ENCODE data around the gene PARVG. TPM values are rescaled to one million over a fixed set of nuclear protein-coding genes. Genes with fewer than 3 reads are reported as not detected.

The PARVG gene
- total RNA-seq, 1 donor from 2014 or later, result 0.27 TPM

DNA sequence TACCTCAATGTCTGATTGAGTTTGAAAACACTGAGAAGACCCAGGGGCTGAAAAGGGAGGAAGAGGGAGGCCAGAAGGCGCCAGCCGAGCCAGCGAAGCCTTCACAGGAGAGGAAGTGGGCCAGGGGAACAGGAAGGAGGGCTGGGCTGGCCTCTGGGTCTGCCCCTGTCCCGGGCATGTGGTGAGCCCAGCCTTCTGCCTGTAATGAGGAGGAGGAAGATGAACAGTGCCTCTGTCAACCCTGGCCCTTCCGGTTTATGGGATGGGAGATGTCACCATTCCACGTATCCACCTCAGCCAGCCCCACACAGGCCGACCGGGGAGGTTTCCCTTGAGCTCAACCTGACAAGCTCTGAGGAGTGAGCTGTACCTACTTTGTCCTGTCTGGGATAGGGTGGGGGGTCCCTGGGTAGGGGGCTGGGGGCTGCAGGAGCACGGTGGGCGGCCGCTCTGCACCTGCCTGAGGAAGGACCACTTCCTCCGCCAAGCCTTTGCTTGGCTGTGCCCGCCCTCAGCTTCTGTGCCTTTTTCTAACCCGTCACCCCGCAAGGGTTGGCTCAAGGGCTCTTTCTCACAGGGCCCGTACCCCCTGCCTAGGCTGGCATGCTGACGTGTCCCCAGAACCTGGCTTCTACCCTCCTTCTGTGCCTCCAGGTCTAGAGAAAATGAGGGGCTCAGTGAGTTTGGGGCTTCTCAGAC lies 2.0 kb downstream of the PARVG start:
- TF ChIP-seq, protein P1, sequence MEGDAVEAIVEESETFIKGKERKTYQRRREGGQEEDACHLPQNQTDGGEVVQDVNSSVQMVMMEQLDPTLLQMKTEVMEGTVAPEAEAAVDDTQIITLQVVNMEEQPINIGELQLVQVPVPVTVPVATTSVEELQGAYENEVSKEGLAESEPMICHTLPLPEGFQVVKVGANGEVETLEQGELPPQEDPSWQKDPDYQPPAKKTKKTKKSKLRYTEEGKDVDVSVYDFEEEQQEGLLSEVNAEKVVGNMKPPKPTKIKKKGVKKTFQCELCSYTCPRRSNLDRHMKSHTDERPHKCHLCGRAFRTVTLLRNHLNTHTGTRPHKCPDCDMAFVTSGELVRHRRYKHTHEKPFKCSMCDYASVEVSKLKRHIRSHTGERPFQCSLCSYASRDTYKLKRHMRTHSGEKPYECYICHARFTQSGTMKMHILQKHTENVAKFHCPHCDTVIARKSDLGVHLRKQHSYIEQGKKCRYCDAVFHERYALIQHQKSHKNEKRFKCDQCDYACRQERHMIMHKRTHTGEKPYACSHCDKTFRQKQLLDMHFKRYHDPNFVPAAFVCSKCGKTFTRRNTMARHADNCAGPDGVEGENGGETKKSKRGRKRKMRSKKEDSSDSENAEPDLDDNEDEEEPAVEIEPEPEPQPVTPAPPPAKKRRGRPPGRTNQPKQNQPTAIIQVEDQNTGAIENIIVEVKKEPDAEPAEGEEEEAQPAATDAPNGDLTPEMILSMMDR (IDR thresholded peaks at IDR 0.05), result no peak
- Mint-ChIP-seq H3K9me3 (ENCODE audit: low read depth) (no peaks in the 10 kb centered on the region), H3K27ac (ENCODE audit: unreplicated experiment) (no peak overlapping the region), H3K4me3 (ENCODE audit: unreplicated experiment) (no peak overlapping the region), H3K36me3 (ENCODE audit: low read depth) (no peaks in the 10 kb centered on the region), H3K4me1 (ENCODE audit: low read depth) (peaks cover 11% of the 10 kb centered on the region), H3K27me3 (ENCODE audit: low read depth) (peaks cover 10% of the 10 kb centered on the region)
- no peak for DNase-seq (ENCODE audit: low spot score)

DNA sequence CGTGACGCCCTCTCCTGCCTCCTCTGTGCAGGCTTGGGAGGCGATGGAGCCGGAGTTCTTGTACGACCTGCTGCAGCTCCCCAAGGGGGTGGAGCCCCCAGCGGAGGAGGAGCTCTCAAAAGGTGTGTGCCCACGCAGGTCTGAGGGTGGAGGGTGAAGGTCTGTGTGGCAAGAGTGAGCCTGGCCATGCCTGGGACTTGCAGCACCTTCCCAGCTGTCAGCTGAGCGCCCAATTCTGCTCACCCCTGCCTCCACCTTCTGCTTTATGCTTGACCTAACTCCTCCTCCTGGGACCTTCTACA lies 2.5 kb downstream of the PARVG start:
- no peak overlapping the region for H3K4me3 Mint-ChIP-seq (ENCODE audit: unreplicated experiment)
- H3K27me3 Mint-ChIP-seq (ENCODE audit: low read depth), result peaks cover 10% of the 10 kb centered on the region
- H3K36me3 Mint-ChIP-seq (ENCODE audit: low read depth), result no peaks in the 10 kb centered on the region

DNA sequence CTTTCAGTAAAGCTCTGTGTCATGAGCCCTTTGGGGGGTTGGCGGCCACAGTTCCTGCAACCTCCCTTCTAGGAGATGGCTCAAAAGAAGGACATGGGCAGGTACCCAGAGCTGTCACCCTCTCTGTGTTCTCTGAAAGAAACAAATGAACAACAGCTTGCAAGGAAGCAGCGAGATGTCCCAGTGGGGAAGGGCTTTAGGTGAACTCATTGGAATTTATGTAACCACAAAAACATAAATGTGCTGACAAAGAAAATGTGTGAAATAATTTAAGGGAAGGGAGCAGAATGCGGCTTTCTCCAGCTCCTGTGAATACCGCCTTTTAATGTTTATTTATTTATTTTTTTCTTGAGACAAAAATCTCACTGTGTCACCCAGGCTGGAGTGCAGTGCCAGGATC lies 3.3 kb downstream of the PARVG start:
- H3K4me3 Mint-ChIP-seq (ENCODE audit: unreplicated experiment), result no peak overlapping the region
- no peak for DNase-seq (ENCODE audit: low spot score)
- H3K4me1 Mint-ChIP-seq (ENCODE audit: low read depth), result peaks cover 7% of the 10 kb centered on the region
- H3K27me3 Mint-ChIP-seq (ENCODE audit: low read depth), result peaks cover 10% of the 10 kb centered on the region
- H3K9me3 Mint-ChIP-seq (ENCODE audit: low read depth), result no peaks in the 10 kb centered on the region
- TF ChIP-seq, protein P1 (IDR thresholded peaks at IDR 0.05), result no peak
- no peak overlapping the region for H3K27ac Mint-ChIP-seq (ENCODE audit: unreplicated experiment)
- no peaks in the 10 kb centered on the region for H3K36me3 Mint-ChIP-seq (ENCODE audit: low read depth)

More for the DNA sequence above, 2.5 kb downstream of the PARVG start:
- Mint-ChIP-seq H3K27ac (ENCODE audit: unreplicated experiment) (no peak overlapping the region), H3K4me1 (ENCODE audit: low read depth) (peaks cover 7% of the 10 kb centered on the region), H3K9me3 (ENCODE audit: low read depth) (no peaks in the 10 kb centered on the region)
- DNase-seq (ENCODE audit: low spot score), result no peak
- TF ChIP-seq, protein P1 (IDR thresholded peaks at IDR 0.05), result no peak

DNA sequence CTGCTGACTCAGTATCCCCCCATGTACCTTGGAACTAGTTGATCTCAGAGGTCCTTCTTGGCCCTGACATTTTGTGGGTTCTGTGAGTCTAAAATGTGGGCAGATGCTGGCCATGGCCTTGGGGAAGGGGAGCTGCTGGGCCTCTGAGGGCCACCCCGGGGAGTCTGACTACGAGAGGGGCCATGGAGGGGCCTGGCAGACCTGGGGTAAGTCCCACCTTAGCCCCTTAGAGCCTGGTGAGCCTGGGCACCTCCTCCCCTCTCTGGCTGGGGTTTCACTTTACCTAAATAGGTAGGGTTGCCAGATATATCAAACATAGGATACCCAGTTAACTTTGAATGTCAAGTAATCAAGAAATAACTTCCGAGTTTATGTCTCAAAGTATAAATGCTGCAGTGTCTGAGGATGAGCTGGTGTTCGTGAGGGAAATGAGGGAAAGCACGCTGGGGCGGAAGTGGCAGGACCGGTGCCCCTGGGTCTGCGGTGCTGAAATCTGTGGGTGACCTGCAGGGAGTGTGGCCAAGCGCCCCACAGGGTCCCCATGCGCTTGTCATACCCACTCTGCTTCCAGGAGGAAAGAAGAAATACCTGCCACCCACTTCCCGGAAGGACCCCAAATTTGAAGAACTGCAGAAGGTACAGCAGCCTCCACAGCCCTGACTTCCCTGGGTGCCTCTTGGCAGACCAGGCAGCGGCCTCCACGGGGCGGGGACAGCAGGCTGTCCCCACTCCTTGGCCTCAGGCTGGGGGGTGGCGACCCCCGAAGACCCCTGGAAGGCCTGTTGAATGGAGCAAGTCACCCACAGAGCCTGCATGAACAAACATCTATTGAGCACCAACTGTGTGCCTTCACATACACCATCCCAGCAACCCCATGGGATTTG lies 4.8 kb downstream of the PARVG start:
- H3K9me3 Mint-ChIP-seq (ENCODE audit: low read depth), result no peaks in the 10 kb centered on the region
- no peaks in the 10 kb centered on the region for H3K36me3 Mint-ChIP-seq (ENCODE audit: low read depth)
- H3K27ac Mint-ChIP-seq (ENCODE audit: unreplicated experiment), result no peak overlapping the region
- H3K4me3 Mint-ChIP-seq (ENCODE audit: unreplicated experiment), result no peak overlapping the region
- no peak for DNase-seq (ENCODE audit: low spot score)
- peaks cover 7% of the 10 kb centered on the region for H3K4me1 Mint-ChIP-seq (ENCODE audit: low read depth)
- TF ChIP-seq, protein P1 (IDR thresholded peaks at IDR 0.05), result no peak
- H3K27me3 Mint-ChIP-seq (ENCODE audit: low read depth), result peaks cover 13% of the 10 kb centered on the region

DNA sequence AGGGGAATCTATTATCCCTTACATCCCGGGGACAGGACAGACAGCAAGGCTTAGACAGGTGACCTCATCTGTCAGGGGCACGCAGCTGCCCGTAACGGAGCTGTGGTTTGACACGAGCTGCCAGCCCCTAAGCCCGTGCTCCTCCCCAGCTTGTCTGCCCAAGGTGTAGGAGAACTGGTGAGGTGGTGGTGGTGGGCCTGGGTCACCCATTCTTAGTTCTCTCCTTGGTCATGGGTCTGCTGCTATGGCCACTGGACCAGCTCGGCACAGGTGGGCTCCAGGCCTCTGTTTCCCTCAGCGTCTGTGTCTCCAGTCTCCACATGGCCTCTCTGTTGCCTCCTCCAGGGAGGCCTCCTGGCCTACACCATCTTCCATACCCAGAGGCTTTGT lies 5.4 kb downstream of the PARVG start:
- no peaks in the 10 kb centered on the region for H3K9me3 Mint-ChIP-seq (ENCODE audit: low read depth)
- no peak for DNase-seq (ENCODE audit: low spot score)
- no peaks in the 10 kb centered on the region for H3K36me3 Mint-ChIP-seq (ENCODE audit: low read depth)
- TF ChIP-seq, protein P1 (IDR thresholded peaks at IDR 0.05), result no peak
- H3K27ac Mint-ChIP-seq (ENCODE audit: unreplicated experiment), result no peak overlapping the region
- H3K4me3 Mint-ChIP-seq (ENCODE audit: unreplicated experiment), result no peak overlapping the region
- peaks cover 4% of the 10 kb centered on the region for H3K4me1 Mint-ChIP-seq (ENCODE audit: low read depth)
- peaks cover 7% of the 10 kb centered on the region for H3K27me3 Mint-ChIP-seq (ENCODE audit: low read depth)
